ENCODE results near the gene HNRNPK. TPM values are rescaled to one million over a fixed set of nuclear protein-coding genes. Genes with fewer than 3 reads are reported as not detected.
A peak's percentile ranks its signal among the peaks of the same experiment; 100 is the strongest.

The HNRNPK gene
- total and polyA plus RNA-seq, 2 of the 13 experiments (the other 11 are each of a cell fraction or from before 2014, with no cell fraction given), result 321 to 712 TPM

GRCh38 chr9:83980395-83981125, 545 bp upstream of the HNRNPK start, which contains the start of gene RMI1 (continued):
- TF ChIP-seq ATF2 (CRISPR knock-in tag; IDR thresholded peaks at IDR 0.05) (peak; percentile 43), SMARCC2 (IDR thresholded peaks at IDR 0.05) (no peak), ZNF609 (CRISPR knock-in tag; IDR thresholded peaks at IDR 0.05; ENCODE audit: borderline replicate concordance) (peak; percentile 31; the same call in 1 of the 2 replicates), NPAS2 (CRISPR knock-in tag; IDR thresholded peaks at IDR 0.05; ENCODE audit: borderline replicate concordance) (no peak), RERE (CRISPR knock-in tag; IDR thresholded peaks at IDR 0.05; ENCODE audit: low read depth) (peak; percentile 18; the same call in 1 of the 2 replicates), CEBPZ (IDR thresholded peaks at IDR 0.05; ENCODE audit: low read length) (no peak), MED13 (CRISPR knock-in tag; IDR thresholded peaks at IDR 0.05) (peak; percentile 59; the same call in 1 of the 2 replicates), BCL6 (CRISPR knock-in tag; IDR thresholded peaks at IDR 0.05) (0 out of 2 replicates have a peak, but pooled peaks have one; percentile 7), ZNF136 (CRISPR knock-in tag; IDR thresholded peaks at IDR 0.05; ENCODE audit: low read depth) (peak; percentile 5; the same call in 1 of the 2 replicates), TGIF2 (CRISPR knock-in tag; IDR thresholded peaks at IDR 0.05) (no peak; the same call in 1 of the 2 replicates), ZNF674 (CRISPR knock-in tag; IDR thresholded peaks at IDR 0.05; ENCODE audit: low read depth) (no peak), CC2D1A (CRISPR knock-in tag; IDR thresholded peaks at IDR 0.05) (0 out of 2 replicates have a peak, but pooled peaks have one; percentile 21), RFX1 (IDR thresholded peaks at IDR 0.05) (no peak), RCOR2 (CRISPR knock-in tag; IDR thresholded peaks at IDR 0.05) (peak; percentile 29; the same call in 1 of the 2 replicates)

Measured in HepG2 (cell line).